ENCODE results near the gene RPL28.
A peak's percentile ranks its signal among the peaks of the same experiment; 100 is the strongest.

The RPL28 gene

GRCh38 chr19:55346725-55347441 lies 38.8 kb upstream of the RPL28 start:
- Mint-ChIP-seq H3K27ac (no peak overlapping the region), H3K4me3 (no peak overlapping the region), H3K36me3 (ENCODE audit: low read depth) (peaks cover 24% of the 10 kb centered on the region), H3K4me1 (peaks cover 51% of the 10 kb centered on the region), H3K9me3 (no peaks in the 10 kb centered on the region), H3K27me3 (ENCODE audit: low read depth, poor library complexity) (peaks cover 14% of the 10 kb centered on the region)
- no peak for TF ChIP-seq CTCF (IDR thresholded peaks at IDR 0.05)
- DNase-seq, result no peak

GRCh38 chr19:55347442-55348009 lies 38.2 kb upstream of the RPL28 start:
- TF ChIP-seq CTCF (IDR thresholded peaks at IDR 0.05), result no peak
- H3K36me3 Mint-ChIP-seq (ENCODE audit: low read depth), result peaks cover 22% of the 10 kb centered on the region
- no peak for DNase-seq
- H3K27me3 Mint-ChIP-seq (ENCODE audit: low read depth, poor library complexity), result peaks cover 20% of the 10 kb centered on the region
- H3K4me3 Mint-ChIP-seq, result peak overlapping the region; percentile 53
- H3K9me3 Mint-ChIP-seq, result no peaks in the 10 kb centered on the region
- peaks cover 56% of the 10 kb centered on the region for H3K4me1 Mint-ChIP-seq
- peak overlapping the region; percentile 93 for H3K27ac Mint-ChIP-seq

GRCh38 chr19:55348317-55349034 lies 37.3 kb upstream of the RPL28 start:
- H3K4me3 Mint-ChIP-seq, result peak overlapping the region; percentile 61
- H3K27ac Mint-ChIP-seq, result peak overlapping the region; percentile 93
- H3K27me3 Mint-ChIP-seq (ENCODE audit: low read depth, poor library complexity), result peaks cover 30% of the 10 kb centered on the region
- peaks cover 66% of the 10 kb centered on the region for H3K4me1 Mint-ChIP-seq
- H3K36me3 Mint-ChIP-seq (ENCODE audit: low read depth), result peaks cover 12% of the 10 kb centered on the region
- no peak for TF ChIP-seq CTCF (IDR thresholded peaks at IDR 0.05)
- DNase-seq, result peak; percentile 54
- no peaks in the 10 kb centered on the region for H3K9me3 Mint-ChIP-seq

- Mint-ChIP-seq H3K27me3 (ENCODE audit: low read depth, poor library complexity) (peaks cover 48% of the 10 kb centered on the region), H3K9me3 (no peaks in the 10 kb centered on the region), H3K27ac (no peak overlapping the region), H3K4me3 (no peak overlapping the region), H3K4me1 (peaks cover 54% of the 10 kb centered on the region), H3K36me3 (ENCODE audit: low read depth) (no peaks in the 10 kb centered on the region)
- TF ChIP-seq CTCF (IDR thresholded peaks at IDR 0.05), result no peak
- DNase-seq, result no peak
These were observed 35.0 kb upstream of the RPL28 start for GRCh38 chr19:55350620-55351315.

GRCh38 chr19:55352040-55352439 lies 33.7 kb upstream of the RPL28 start:
- no peak for TF ChIP-seq CTCF (IDR thresholded peaks at IDR 0.05)
- Mint-ChIP-seq H3K27me3 (ENCODE audit: low read depth, poor library complexity) (peaks cover 61% of the 10 kb centered on the region), H3K36me3 (ENCODE audit: low read depth) (no peaks in the 10 kb centered on the region), H3K9me3 (no peaks in the 10 kb centered on the region), H3K4me1 (peaks cover 54% of the 10 kb centered on the region), H3K27ac (no peak overlapping the region), H3K4me3 (peak overlapping the region; percentile 25)
- DNase-seq, result no peak
